T-helper 1 cell treated with Interleukin-12 subunit alpha and Interleukin-12 subunit beta and Interleukin-4 antibody, amounts not matched to agents 30 ng/mL and 1 ng/mL, for 36 hours (primary cell): ENCODE results near the gene GDI1. TPM values are rescaled to one million over a fixed set of nuclear protein-coding genes. Genes with fewer than 3 reads are reported as not detected.

Experiments
- total RNA-seq: library from RNA; stranded (reverse); gene quantifications from 2 replicates; pipeline ENCODE4 v1.2.3, GENCODE V29; 2022

The GDI1 gene
- total RNA-seq, 1 donor from 2014 or later = 119 TPM

Other genes with a start within 250 kb of the GDI1 start
- gene OPN1MW2, start 217.4 kb upstream of the GDI1 start, total RNA-seq = not detected in 2 replicates
- gene OPN1MW3, start 179.6 kb upstream of the GDI1 start, total RNA-seq = not detected in 2 replicates
- not detected in 2 replicates for gene TEX28, start 142.0 kb upstream of the GDI1 start, total RNA-seq
- 1.1 and 1.5 TPM in 2 replicates for gene TKTL1, start 141.4 kb upstream of the GDI1 start, total RNA-seq
- gene FLNA, start 62.5 kb upstream of the GDI1 start, total RNA-seq = 1,498 and 1,525 TPM in 2 replicates
- 55.9 and 60.2 TPM in 2 replicates for gene EMD, start 57.9 kb upstream of the GDI1 start, total RNA-seq
- gene RPL10, start 38.8 kb upstream of the GDI1 start, total RNA-seq = 2,525 and 2,615 TPM in 2 replicates
- gene DNASE1L1, start 27.9 kb upstream of the GDI1 start, total RNA-seq = 17.3 and 21.8 TPM in 2 replicates
- 91.3 and 91.8 TPM in 2 replicates for gene TAFAZZIN, start 25.6 kb upstream of the GDI1 start, total RNA-seq
- 61.3 and 63.8 TPM in 2 replicates for gene ATP6AP1, start 8.5 kb upstream of the GDI1 start, total RNA-seq
- 85.2 and 90.9 TPM in 2 replicates for gene FAM50A, start 7.0 kb downstream of the GDI1 start, total RNA-seq
- gene PLXNA3, start 21.1 kb downstream of the GDI1 start, total RNA-seq = 37.3 and 43.8 TPM in 2 replicates
- 56.8 and 58.6 TPM in 2 replicates for gene LAGE3, start 42.1 kb downstream of the GDI1 start, total RNA-seq
- 45.4 and 47.8 TPM in 2 replicates for gene UBL4A, start 49.5 kb downstream of the GDI1 start, total RNA-seq
- 23.4 and 25.2 TPM in 2 replicates for gene SLC10A3, start 53.5 kb downstream of the GDI1 start, total RNA-seq
- gene FAM3A, start 79.1 kb downstream of the GDI1 start, total RNA-seq = 30.9 and 31.0 TPM in 2 replicates
- gene G6PD, start 109.7 kb downstream of the GDI1 start, total RNA-seq = 70.1 and 72.7 TPM in 2 replicates
- gene IKBKG, start 110.5 kb downstream of the GDI1 start, total RNA-seq = 47.7 and 47.9 TPM in 2 replicates
- not detected in 2 replicates for gene CTAG1A, start 148.0 kb downstream of the GDI1 start, total RNA-seq
- gene CTAG1B, start 182.1 kb downstream of the GDI1 start, total RNA-seq = not detected in 2 replicates
- gene CTAG2, start 216.4 kb downstream of the GDI1 start, total RNA-seq = not detected in 2 replicates